Measurements from ENCODE around the gene PRICKLE2.

The PRICKLE2 gene

GRCh38 chr3:64218329-64218728 lies 6.9 kb downstream of the PRICKLE2 start:
- DNase-seq: no peak

GRCh38 chr3:64216274-64217147 lies 8.8 kb downstream of the PRICKLE2 start:
- DNase-seq: no peak

DNA sequence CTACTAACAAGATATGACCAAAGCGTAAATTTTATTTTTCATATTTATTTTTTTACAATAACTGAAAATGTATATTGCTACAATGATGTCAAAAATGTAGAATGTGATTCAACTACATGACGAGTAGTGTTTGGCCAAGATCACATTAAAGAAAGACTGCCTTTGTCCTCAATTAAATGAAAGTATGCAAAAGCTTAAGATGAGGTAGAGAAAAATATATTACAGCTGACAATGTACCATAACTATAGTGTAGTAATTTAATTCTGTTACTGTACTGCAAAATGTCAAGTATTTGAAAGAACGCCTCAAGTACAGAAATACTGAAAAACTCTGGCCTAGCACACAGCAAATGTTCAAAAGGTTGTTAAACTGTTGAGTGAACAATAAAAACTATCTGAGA lies 9.7 kb downstream of the PRICKLE2 start:
- DNase-seq: no peak

DNA sequence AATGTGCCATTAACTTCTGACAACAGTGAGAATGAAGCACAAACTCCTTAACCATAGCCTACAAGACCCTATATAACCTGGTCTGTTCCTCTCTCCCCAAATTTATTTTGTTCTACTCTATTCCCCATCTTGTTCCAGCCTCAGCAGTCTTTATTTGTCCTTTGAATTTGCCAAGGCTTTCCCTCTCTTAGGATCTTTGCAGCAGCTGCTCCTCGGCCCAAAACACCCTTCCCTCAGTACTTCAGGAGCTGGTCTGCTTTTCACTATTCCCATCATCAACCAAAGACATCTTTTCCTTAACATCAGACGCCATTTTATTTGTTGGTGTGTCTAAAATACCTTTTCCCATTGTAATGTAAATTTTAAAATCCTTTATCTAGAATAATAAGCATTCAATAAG lies 10.2 kb downstream of the PRICKLE2 start:
- no peak for DNase-seq

- DNase-seq: no peak
Measured at GRCh38 chr3:64214381-64215018, 10.8 kb downstream of the PRICKLE2 start.

DNA sequence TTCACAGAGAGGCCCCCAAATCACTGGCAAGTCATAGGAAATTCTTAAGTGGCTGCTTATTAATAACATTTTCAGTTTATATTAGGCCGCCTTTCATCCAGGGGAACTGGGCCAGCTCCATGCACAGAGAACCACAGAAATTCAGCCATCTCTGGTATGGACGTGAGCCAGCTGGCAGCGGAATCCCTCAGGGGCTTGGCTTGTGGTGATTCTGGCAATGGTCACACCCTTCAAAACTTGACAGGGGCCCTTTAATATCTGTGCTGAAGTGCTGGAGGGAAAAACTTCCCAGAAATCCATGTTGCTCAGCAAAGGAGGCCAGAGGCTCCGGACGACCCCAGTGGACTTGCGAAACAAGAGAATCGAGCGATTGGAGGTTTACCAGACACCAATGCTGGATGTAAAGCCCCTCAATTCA lies 11.3 kb downstream of the PRICKLE2 start:
- DNase-seq: no peak

DNA sequence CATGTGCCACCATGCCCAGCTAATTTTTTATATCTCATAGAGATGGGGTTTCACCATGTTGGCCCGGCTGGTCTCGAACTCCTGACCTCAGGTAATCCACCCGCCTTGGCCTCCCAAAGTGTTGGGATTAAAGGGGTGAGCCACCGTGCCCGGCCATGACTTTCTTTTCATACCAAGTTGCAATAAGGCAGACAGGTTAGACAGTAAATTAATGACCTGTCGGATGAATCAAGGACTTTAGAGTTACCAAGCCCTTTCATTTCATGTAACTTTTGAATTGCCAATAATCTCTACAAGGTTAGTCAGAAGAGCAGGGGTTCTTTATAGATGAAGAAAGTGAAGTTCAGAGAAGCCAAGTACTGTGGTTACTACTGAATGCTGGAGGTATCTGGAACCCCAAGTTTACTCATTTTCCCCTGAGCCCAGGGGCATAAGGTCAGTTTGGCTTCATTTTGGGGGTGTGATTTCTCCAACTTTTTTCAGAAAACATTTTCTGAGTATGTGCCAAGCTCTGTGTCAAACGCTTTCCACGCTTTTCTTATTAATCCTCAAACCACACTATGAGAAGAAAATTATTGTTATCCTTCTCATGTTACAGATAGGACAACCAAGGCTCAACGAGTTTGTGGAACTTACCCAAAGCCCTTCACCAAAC lies 11.9 kb downstream of the PRICKLE2 start:
- no peak for DNase-seq

DNA sequence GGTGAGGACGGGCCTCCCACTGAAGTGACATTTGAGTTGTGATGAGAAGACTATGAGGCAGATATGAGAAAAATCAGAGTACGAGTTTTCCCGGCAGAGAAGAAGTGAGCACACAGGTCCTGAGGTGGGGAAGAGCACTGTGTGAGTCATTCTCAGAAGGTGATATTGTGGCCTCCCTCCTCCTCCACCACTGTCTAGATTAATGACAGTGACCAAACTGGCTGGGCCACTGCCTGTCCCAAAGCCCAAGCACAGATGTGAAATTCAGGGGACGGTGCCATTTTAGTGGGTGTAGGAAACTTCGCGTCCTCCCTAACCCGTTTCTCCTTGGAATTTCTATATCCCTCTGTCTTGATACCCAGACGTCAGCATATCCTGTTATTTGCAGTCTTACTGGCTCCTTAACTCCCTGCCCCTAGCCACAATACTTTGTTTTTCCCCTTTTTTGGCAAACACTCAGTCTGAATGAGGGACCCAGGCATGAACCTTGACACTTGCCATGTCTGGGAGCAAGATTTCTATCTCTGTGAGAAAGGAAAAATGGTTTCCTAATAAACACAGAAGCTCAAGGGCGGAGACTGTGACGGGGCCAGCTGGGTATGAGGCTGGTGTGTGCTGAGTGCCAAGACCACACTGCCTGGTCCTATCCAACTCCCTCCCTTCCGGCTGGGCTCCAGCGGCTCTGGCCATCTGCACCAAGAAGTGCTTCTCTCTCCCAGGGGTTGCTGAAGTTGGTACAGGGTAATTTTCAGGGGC lies 15.2 kb downstream of the PRICKLE2 start:
- no peak for DNase-seq

- DNase-seq: no peak
Measured at GRCh38 chr3:64207289-64208080, 17.8 kb downstream of the PRICKLE2 start.

DNA sequence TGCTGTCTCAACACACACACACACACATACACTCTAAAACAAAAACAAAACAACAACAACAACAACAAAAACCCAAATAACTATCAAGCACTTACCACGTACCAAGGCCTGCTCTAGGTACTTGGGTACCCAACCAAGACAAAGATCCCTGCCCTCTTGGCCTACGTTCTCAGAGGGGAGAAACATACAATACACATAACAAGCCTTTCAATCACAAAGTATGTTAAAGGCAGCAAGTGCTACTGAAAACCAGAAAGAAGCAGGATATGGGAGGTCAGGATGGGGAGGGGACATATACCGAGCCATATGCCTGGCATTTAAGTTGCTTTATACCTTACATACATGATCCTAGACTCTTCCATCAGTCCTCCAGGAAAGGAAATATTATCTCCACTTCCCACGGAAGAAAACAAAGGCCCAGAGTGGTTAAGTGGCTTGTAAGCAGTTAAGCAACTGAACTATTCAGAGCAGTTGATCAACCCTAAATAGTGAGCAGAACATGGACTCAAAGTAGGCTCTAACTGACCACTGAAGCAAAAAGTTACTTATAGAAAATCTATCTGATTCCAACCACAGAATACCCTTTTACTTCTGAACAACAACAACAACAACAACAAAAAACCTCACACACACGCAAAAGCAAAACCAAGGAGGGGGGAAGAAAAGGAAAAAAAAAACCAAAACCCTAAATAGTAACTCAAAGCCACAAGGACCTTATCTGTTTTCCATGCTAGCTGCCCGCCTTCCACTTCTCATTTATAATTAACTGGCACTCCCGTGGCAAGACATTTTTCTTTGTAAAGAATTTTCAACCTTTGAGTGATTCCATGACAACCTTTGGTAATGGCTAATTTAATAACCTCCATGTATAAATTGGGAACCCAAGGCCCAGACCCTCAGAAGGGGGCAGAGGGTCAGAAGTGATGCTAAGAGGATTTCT lies 21.0 kb downstream of the PRICKLE2 start:
- no peak for DNase-seq

- DNase-seq: no peak
Measured at GRCh38 chr3:64203216-64203615, 22.1 kb downstream of the PRICKLE2 start.

- no peak for DNase-seq
Measured at GRCh38 chr3:64199932-64200331, 25.3 kb downstream of the PRICKLE2 start.

DNA sequence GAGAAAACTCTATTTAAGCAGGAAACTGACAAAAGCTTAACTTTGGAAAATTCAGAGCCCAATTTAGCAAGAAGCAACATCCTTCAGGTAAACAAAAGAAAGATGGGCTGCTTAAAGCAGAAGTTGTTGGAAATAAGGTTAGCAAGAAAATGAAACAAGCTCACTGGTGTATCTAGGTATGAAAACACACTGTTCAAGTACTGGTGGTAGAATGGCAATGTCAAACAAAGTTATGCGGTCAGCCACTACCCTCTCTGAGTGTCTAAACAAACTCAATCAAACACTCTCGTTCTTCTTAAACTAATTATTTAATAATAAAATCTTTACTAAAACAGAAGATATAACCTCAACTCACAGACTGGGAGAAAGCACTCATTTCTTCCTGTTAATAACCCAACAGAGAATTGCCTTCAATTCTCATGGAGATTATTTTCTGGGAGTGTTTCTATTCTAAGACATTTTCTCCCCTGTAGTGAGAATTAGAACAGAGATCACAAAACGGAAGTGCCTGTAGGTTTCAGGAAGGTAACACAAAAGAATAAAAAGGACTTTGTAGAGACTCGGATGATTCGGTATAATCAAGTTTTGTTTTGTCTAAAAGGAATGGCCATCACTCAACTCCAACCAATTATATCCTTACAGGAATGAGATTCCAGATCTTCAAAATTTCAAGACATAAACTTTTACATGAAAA lies 28.9 kb downstream of the PRICKLE2 start:
- no peak for DNase-seq

DNA sequence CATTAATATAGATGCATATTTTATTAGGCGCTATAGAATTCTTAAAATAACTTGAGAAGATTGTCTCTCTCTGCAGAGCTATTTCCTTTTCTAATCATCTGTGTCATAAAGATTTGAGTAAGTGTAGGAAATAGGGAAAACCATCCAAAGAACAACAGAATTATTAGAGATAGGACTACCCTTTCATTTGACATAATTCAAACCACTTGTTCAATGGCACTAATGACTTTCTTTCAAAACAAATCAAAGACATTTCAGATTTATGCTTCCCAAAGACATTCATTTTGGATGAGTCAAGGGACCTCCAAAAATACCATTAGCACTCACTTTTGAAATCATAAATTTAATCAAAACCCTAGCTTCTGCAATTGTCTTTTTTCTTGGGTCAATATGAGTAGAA lies 29.5 kb downstream of the PRICKLE2 start:
- DNase-seq: no peak

DNA sequence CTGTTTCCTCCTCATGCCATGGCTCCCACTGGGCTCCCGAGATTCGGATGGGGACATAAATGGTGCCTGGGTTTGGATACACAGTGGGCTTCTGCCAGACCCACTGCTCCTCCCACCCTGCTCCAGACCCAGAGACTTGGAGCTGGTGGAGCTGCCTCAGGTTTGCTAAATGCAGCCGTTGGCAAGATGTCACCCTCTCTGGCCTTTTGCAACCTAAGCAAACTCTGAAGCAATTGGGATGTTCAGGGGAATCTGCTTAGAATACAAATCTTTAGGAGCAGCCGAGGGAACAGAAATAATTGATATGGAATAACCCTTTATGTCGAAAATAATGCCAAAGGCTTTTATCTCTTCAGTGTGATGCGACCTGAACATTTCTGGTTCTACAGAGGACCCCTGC lies 33.4 kb downstream of the PRICKLE2 start:
- no peak for DNase-seq

- DNase-seq: no peak
Measured at GRCh38 chr3:64190517-64191515, 34.5 kb downstream of the PRICKLE2 start.

DNA sequence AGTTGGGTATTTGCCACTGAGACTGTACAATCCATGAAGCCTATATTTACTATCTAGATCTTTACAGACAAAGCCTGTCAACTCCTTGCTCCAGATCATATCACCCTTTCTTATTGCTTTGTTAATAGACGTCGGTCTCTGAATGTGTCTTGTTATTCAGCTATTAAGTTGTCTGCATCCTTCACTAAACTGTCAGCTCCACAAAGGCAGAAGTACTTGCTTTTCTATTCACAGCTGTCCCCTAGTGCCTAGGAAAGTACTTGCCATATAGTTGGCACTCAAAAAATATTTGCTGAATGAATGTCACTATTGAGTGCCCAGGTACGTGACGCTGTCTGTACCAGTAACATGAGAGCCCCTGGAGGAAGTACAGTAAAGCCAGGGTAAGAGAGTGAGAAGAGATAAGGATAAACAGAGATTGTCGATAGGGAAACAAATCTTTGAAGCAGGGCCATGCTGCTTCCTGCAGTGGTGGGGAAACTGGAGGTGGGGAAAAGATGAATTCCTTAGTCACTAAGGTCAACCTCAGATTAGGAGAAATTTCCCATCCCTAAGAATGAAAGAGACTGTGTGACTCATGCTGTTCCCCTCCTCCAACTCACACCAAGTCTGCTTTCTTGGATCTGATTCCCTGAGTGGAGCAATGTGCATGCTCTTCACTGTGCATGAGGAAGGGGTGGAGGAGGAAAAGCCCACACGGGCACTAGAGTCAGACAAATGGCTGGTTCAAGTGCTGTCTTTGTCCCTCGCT lies 36.3 kb downstream of the PRICKLE2 start:
- no peak for DNase-seq
